RPMI8226 (cell line): ENCODE data around the gene ELOVL5.

Source experiments
- DNase-seq: peaks from one replicate; pipeline ENCODE4 v3.0.0-alpha.2; 2015

The ELOVL5 gene

DNA sequence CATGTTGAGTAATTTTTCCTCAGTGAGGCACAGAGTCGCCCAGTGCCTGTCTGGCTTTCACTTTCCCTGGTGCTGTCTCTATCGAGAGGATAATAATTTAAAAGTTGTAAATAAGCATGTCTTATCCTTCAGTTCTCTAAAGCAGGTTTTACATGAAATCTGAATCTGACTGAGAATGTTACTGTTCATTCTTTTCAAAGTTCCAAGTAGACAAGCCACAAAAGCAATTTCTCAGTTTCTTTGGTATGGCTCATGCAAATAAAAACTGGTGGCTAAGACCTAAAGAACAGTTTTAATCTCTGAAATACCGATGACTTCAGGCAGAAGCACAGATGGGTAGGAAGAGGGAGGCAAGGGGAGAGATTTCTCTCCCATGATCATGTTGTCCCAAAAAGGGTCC, 112.5 kb downstream of the ELOVL5 start:
- DNase-seq = no peak

GRCh38 chr6:53235508-53235907, 113.2 kb downstream of the ELOVL5 start:
- no peak for DNase-seq

DNA sequence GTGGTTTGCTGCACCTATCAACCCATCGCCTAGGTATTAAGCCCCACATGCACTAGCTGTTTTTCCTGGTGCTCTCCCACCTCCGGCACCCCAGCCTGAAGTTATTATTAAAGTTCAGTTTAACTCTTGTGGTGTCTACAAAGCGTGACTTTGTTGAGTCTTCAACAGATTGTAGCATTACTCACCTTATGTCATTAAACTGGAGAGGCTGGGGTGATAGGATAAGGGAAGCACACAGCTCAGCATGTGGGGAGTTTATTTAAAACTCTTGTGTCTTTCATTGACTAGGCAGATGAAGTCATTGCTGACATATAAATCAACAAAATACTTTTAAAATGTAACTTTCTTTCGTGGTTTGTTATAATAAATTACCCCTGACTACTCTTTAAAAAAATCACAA, 115.4 kb downstream of the ELOVL5 start:
- no peak for DNase-seq

GRCh38 chr6:53230775-53231467, 117.8 kb downstream of the ELOVL5 start:
- no peak for DNase-seq

GRCh38 chr6:53227847-53228246, 120.9 kb downstream of the ELOVL5 start:
- DNase-seq = no peak

DNA sequence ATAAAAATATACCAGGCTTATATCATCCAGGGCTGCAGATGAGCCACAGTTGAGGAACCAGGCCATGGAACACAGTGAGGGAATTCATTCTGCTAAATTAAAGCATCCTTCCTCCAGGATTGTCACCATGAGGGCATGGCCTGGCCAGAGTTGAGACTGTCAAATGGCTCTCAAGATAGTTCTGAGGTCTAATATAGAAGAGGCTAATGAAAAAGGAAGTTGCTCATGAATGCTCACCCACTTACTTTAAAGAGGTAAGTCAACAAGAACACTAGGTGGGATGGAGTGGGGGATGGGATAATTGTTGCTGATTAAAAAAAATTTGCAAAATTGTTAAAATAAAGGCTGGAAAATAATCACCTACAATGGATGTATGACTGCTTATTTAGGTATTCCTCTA, 128.1 kb downstream of the ELOVL5 start:
- DNase-seq = no peak
